Peyer's patch (tissue), 4 donors: ENCODE results near the gene TAF1D. TPM values are rescaled to one million over a fixed set of nuclear protein-coding genes. Genes with fewer than 3 reads are reported as not detected.

ENCODE experiments used
- DNase-seq, 3 donors: peaks; one replicate each; pipeline ENCODE4 v3.0.0-alpha.2; 2017 to 2019
- H3K27ac ChIP-seq, 4 donors: fragments of 200-600 bp; sonication (generic); one replicate each; pipeline ENCODE4 v1.5.1; 2016 to 2019
- H3K27me3 ChIP-seq, 2 donors: fragments of 200-600 bp; sonication (generic); one replicate each; pipeline ENCODE4 v1.5.1; 2019
- H3K36me3 ChIP-seq, 3 donors: fragments of 200-600 bp; sonication (generic); one replicate each; pipeline ENCODE4 v1.5.1; 2016 to 2019
- H3K4me1 ChIP-seq, 4 donors: fragments of 200-600 bp; sonication (generic); one replicate each; pipeline ENCODE4 v1.5.1; 2016 to 2019
- H3K4me3 ChIP-seq, 4 donors: fragments of 200-600 bp; sonication (generic); 1 replicate in 3 of 4; 2 replicates in 1 of 4; pipeline ENCODE4 v1.5.1; 2016 to 2019; ENCODE audit warnings: mild to moderate bottlenecking in 1 of 4
- H3K9me3 ChIP-seq, 4 donors: fragments of 200-600 bp; sonication (generic); one replicate each; pipeline ENCODE4 v1.5.1; 2016 to 2019; ENCODE audit warnings: mild to moderate bottlenecking in 1 of 4
- POLR2A ChIP-seq, 2 donors: fragments of 450-650 bp; IDR thresholded peaks; one replicate each; pipeline ENCODE4 v1.5.1; 2017; ENCODE audit warnings: antibody characterized with exemption in 2 of 2, mild to moderate bottlenecking in 2 of 2, moderate library complexity in 2 of 2
- total RNA-seq, 4 donors: library from RNA; depleted of rRNA; stranded (reverse); fragments of >200 nt; gene quantifications; one replicate each; pipeline ENCODE4 v1.1.0, GENCODE V29; 2016
- TF ChIP-seq, protein P1 (sequence below), 6 experiments: fragments of 450-650 bp in 4 of 6; fragments of 200-600 bp in 2 of 6; sonication (generic) in 1 of 6; IDR thresholded peaks; one replicate each; pipeline ENCODE4 v1.5.1; 2017 to 2019; ENCODE audit warnings: antibody characterized with exemption in 6 of 6, mild to moderate bottlenecking in 3 of 6, moderate library complexity in 1 of 6

TAF1D gene
- total RNA-seq, 4 donors from 2014 or later, result 72.7 to 183 (median 108) TPM

DNA sequence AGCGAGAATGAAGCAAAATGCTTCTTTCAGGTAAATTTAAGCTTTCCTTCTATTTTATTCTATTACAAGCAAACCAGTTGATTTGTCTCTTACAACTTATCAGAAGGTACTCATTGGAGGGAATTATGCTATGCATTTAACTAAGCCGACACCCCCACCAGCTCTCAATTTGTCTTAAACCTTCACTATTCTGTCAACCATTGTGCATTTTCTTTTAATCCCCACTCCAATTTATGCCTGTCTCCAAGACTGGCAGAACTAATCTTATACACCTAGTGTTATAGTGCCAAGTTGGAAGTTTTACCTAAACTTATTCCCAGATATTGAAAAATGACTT lies 12.5 kb downstream of the TAF1D start:
- DNase-seq, result no peak
- Histone ChIP-seq H3K27me3 (no peaks in the 10 kb centered on the region), H3K27ac (no peak overlapping the region), H3K4me3 (no peak overlapping the region), H3K36me3 (peaks cover 0 to 84% (median 5%) of the 10 kb centered on the region in 3 donors), H3K9me3 (no peaks in the 10 kb centered on the region), H3K4me1 (no peaks in the 10 kb centered on the region)
- TF ChIP-seq, protein P1, sequence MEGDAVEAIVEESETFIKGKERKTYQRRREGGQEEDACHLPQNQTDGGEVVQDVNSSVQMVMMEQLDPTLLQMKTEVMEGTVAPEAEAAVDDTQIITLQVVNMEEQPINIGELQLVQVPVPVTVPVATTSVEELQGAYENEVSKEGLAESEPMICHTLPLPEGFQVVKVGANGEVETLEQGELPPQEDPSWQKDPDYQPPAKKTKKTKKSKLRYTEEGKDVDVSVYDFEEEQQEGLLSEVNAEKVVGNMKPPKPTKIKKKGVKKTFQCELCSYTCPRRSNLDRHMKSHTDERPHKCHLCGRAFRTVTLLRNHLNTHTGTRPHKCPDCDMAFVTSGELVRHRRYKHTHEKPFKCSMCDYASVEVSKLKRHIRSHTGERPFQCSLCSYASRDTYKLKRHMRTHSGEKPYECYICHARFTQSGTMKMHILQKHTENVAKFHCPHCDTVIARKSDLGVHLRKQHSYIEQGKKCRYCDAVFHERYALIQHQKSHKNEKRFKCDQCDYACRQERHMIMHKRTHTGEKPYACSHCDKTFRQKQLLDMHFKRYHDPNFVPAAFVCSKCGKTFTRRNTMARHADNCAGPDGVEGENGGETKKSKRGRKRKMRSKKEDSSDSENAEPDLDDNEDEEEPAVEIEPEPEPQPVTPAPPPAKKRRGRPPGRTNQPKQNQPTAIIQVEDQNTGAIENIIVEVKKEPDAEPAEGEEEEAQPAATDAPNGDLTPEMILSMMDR (IDR thresholded peaks at IDR 0.05), result no peak
- TF ChIP-seq POLR2A (IDR thresholded peaks at IDR 0.05), result no peak

DNA sequence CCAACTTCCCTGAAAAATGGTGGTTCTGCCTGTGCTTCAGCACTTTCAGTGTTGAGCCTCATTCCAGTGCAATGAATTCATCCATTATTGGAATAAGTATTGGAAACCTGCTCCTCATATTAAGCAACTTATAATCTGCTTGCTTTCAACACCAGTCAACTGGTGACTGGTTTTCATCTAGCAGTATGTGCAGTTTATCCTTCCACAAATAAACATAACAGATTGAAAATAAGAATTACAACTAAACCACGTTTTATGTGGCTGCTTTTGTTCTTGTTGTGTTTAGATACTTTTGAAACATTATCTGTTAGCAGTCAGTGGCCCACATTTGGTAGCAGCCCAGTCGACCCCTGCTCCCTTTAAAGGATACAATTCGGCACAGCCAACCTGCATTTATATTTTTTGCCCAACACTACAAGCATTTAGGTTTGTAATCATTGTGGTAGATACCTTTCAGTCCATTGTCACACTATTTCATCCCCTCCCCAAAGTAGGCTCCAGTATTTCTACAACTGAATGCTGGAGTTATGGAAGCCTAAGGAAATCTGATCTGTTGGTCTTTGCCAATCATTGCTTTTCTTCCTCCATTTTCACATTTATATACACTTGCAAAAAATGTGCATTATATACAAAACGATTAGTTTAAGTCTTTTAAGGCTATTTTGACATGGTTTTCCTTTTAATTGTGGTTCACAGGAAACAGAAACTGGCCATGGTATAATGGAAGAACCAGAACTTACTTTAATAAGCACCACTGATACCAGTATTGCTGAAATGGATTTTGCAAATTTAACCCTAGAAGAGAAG lies 13.1 kb downstream of the TAF1D start:
- Histone ChIP-seq H3K9me3 (no peaks in the 10 kb centered on the region), H3K27ac (no peak overlapping the region), H3K4me3 (no peak overlapping the region), H3K27me3 (no peaks in the 10 kb centered on the region), H3K36me3 (peaks cover 0 to 84% (median 5%) of the 10 kb centered on the region in 3 donors), H3K4me1 (no peaks in the 10 kb centered on the region)
- TF ChIP-seq POLR2A (IDR thresholded peaks at IDR 0.05), result no peak
- TF ChIP-seq, protein P1 (IDR thresholded peaks at IDR 0.05), result no peak
- DNase-seq, result no peak

DNA sequence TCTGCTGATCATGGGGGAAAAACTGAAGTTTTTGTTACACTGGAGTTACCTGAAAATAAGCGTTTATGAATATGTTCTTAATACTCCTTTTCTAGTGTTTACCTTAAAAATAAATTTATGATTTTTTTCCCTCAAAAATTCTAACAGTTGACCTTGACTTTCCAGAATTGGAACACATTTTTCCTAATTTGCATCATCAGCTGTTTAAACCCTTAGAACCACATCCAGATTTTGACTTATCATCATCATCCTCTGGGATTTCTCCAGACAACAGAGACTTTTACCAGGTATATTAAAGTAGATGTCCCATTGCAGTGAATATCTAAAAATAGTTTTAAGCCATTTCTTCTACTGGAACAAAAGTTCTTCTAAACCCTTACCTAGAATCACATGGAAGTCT lies 17.2 kb downstream of the TAF1D start:
- peaks cover 0 to 58% (median 0%) of the 10 kb centered on the region in 3 donors for H3K36me3 ChIP-seq
- TF ChIP-seq, protein P1 (IDR thresholded peaks at IDR 0.05), result no peak
- TF ChIP-seq POLR2A (IDR thresholded peaks at IDR 0.05), result no peak
- no peak for DNase-seq
- no peak overlapping the region for H3K4me3 ChIP-seq
- no peak overlapping the region for H3K27ac ChIP-seq
- H3K9me3 ChIP-seq, result no peaks in the 10 kb centered on the region
- no peaks in the 10 kb centered on the region for H3K4me1 ChIP-seq
- no peaks in the 10 kb centered on the region for H3K27me3 ChIP-seq

DNA sequence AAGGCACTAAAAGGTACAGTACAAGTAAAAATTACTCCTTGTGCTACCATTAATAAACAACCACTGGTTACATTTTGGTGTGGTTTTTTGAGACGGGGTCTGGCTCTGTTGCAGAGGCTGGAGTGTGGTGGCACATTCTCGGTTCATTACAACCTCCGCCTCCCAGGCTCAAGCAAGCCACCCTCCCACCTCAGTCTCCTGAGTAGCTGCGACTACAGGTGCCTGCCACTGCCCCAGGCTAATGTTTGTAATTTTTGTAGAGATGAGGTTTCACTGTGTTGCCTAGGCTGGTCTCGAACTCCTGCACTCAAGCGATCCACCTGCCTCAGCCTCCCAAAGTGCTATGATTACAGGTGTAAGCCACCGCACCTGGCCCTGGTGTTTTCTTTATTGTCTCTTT lies 20.8 kb downstream of the TAF1D start:
- Histone ChIP-seq H3K4me3 (no peak overlapping the region), H3K4me1 (peaks cover 0 to 11% (median 0%) of the 10 kb centered on the region in 4 donors), H3K27me3 (no peaks in the 10 kb centered on the region), H3K27ac (no peak overlapping the region), H3K9me3 (no peaks in the 10 kb centered on the region), H3K36me3 (peaks cover 0 to 37% (median 0%) of the 10 kb centered on the region in 3 donors)
- TF ChIP-seq, protein P1 (IDR thresholded peaks at IDR 0.05), result no peak
- TF ChIP-seq POLR2A (IDR thresholded peaks at IDR 0.05), result no peak
- no peak for DNase-seq

DNA sequence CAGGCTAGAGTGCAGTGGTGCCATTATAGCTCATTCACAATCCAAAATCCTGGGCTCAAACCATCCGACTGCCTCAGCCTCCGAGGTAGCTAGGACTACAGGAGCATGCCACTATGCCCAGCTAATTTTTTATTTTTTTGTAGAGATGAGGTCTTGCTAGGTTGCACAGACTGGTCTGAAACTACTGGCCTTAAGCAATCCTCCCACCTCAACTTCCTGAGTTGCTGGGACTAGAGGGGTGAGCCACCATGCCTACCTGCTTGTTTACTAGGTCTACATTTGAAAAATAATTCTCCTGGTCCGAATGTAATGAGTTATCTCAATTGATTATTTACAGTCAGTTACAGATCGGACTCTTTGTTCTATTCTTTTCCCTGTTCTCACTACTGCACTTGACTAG lies 22.0 kb downstream of the TAF1D start:
- Histone ChIP-seq H3K4me1 (peaks cover 0 to 11% (median 0%) of the 10 kb centered on the region in 4 donors), H3K27ac (no peak overlapping the region), H3K4me3 (no peak overlapping the region), H3K27me3 (no peaks in the 10 kb centered on the region), H3K9me3 (no peaks in the 10 kb centered on the region), H3K36me3 (peaks cover 0 to 45% (median 0%) of the 10 kb centered on the region in 3 donors)
- TF ChIP-seq, protein P1 (IDR thresholded peaks at IDR 0.05), result no peak
- TF ChIP-seq POLR2A (IDR thresholded peaks at IDR 0.05), result no peak
- DNase-seq, result no peak
